Measurements from ENCODE around the gene KCNQ1.

KCNQ1 gene

DNA sequence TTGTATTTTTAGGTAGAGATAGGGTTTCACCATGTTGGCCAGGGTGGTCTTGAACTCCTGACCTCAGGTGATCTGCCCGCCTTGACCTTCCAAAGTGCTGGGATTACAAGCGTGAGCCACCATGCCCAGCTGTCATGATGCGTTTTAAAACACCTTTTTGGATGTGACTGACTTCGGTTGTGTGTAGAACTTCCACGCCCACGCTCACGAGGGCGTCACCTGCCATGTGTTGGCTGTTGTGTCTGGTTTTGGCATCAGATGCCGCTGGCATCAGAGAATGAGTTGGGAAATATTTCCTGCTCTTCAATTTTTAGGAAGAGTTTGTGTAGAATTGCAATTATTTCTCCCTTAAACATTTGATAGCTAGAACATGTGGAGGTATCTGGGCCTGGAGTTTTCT lies 109.1 kb downstream of the KCNQ1 start:
- DNase-seq (ENCODE audit: low read depth): no peak

DNA sequence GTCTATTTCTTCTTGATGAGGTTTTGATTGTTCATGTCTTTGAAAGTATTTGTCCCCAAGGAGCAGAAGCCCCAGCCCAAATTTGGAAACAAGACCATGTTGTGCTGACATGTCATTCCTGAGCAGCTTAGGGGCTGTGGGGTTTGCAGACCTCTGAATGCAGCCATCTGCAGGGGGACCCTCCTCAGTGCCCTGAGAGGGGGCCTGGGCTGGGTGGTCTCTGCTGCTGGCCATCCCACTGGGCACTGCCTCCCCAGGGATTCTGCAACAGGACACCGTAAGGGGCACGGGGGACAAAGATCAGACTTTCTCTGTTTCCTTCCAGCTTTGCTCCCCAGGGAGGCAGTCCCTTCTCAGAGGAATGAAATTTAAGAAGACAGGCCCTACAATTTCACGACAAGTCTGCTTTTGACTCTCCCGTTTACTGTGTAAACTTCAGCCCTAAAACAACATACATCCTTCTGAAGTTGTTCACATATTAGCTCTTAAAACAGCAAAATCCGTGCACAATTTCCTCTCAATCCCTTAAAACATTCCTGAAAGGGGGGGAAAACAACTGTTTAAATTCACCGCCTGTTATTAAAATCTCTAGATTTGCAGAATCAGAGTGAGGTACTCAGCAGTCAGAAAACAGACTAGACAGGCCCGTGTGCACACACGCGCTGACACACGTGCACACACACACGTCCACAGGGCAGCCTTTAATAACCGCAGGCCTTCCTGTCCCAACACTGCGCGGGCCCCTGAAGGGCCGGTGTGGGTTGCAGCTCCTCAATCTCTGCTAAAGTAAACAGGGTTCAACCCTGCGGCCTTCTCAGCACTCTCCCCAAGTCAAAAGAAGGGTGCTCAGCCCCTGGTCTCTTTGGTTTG lies 109.8 kb downstream of the KCNQ1 start:
- DNase-seq (ENCODE audit: low read depth): no peak

DNA sequence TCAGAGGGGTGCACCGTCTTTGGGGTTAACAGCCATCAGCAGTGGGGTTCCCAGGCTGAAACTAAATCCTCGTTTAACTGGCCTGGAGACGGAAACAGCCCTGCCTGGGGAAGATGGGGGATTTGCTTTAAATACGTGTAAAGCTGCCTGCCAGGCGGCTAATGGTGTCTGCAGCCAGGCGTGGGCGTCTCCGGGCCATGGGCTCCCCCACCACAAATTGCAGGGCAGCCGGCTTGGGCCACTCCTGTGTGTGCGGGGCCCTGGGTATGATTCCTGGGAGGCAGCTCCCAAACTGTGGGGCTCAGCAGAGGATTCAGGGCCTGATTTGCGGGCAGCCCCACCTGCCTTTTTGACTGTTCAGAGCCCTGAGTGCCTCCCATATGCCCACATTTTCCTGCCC lies 110.5 kb downstream of the KCNQ1 start:
- no peak for DNase-seq (ENCODE audit: low read depth)

DNA sequence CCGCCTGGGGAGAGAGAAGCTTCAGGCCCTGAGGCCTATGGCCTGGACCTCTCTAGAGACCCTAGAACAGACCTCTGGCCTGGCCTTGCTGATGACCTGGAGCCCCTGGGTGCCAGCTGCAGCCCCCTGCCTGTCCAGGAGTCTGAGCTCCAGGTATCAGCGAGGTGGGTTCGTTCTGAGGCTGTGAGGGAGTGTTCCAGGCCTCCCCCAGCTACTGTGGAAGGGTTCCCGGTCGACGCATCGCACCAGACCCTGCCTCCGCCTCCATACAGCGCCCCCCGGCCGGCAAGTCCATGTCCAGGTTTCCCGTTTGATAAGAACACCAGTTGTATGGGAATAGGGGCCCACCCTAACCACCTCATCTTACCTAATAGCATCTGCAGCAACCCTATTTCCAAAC lies 111.1 kb downstream of the KCNQ1 start:
- no peak for DNase-seq (ENCODE audit: low read depth)

DNA sequence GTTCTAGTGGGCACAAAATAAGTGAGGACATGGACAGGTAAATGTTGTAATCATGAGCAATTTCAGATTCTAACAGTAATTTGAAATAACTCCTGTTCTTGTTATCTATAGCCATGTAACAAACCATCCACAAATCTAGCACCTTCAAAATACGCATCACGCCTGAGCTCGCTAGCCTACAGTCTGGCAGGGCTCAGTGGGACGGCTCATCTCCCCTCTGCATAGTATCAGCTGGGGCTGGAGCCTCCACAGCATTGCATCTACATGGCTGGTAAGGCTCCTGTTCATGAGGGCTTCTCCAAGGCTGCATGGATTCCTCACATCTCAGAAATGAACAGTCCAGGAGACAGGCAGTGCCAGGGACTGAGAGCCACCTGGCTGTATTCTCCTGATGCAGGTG lies 112.6 kb downstream of the KCNQ1 start:
- no peak for DNase-seq (ENCODE audit: low read depth)

DNA sequence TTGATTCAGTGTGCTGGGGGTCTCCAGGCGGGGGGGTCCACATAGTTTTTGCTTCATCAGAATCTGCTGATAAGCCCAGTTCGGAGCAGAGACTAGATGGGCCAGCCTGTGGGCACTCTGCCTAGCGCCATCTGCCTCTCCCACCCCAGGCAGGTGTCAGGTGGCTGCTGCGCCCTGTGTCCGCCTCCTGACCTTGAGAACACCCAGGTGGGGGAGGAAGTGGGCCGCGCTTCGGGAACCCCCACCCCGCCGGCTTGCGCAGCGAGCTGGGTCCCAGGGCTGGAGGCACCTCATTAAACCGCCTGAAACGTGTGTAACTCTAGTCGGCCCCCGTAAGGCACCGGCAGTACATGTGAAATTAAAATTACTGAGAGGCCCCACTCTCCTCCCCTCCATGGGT lies 113.6 kb downstream of the KCNQ1 start:
- no peak for DNase-seq (ENCODE audit: low read depth)

DNA sequence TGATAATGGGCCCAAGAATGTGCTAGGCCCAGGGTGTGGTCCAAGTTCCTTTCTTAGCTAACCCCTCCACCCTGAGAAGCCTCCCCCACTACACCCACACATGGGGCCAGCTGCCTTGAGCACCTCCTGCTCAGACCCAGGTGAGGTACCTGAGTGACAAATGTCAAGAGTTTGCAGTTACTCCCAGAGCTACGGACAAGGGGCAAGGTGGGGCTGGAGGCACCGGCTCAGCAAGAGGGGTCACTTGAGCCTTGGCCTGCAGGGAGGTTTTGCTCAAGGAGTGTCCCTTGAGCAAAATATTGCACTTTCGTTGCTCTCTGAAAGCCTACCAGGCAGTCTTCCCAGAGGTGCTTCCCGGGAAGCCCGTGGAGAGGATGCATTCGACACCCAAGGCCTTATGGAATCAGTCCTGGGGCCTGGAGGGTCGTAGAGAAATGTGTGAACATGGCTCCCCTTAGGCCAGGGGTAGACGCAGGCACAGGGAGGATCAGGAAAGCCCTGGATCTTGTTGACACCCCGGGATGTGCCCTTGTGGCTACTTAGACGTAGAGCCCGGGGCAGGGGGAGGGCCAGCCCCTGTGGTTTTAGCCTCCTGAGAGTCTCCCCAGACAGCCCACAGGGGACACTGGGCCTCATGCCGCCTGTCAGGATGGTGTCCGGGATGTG lies 114.2 kb downstream of the KCNQ1 start:
- DNase-seq (ENCODE audit: low read depth): no peak

DNA sequence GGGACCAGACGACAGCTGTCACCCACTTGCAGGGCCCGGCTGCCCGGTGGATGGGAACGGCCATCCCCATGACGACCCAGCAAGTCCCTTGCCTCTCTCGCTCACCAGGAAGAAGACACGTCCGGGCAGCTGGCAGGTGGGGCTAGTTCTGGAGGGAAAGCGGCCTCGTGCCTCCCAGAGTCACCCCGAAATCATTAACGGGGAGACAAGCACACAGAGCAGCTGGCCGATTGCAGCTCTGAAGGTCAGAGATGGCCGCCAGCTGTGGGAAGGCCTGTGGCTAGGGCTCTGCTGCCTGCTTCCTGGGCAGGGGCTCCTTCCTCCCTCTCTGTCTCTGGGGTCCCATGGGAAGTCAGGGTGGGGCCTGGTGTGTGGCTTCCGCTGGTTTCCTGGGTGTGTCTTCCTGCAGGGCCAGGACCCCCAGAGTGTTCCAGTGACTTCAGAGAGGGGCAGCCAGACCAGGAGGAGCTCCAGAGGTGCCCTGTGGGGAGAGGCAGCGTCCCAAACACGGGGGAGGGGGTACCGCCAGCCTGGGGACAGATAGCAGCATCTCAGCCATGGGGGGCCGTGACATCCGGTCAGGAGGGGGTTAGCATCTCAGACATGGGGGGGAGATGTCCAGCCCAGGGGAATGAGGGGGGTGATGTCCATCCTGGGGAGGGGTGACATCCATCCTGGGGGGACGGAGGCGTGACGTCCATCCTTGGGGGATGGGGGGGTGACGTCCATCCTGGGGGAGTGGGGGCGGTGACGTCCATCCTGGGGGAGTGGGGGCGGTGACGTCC lies 114.9 kb downstream of the KCNQ1 start:
- no peak for DNase-seq (ENCODE audit: low read depth)

DNA sequence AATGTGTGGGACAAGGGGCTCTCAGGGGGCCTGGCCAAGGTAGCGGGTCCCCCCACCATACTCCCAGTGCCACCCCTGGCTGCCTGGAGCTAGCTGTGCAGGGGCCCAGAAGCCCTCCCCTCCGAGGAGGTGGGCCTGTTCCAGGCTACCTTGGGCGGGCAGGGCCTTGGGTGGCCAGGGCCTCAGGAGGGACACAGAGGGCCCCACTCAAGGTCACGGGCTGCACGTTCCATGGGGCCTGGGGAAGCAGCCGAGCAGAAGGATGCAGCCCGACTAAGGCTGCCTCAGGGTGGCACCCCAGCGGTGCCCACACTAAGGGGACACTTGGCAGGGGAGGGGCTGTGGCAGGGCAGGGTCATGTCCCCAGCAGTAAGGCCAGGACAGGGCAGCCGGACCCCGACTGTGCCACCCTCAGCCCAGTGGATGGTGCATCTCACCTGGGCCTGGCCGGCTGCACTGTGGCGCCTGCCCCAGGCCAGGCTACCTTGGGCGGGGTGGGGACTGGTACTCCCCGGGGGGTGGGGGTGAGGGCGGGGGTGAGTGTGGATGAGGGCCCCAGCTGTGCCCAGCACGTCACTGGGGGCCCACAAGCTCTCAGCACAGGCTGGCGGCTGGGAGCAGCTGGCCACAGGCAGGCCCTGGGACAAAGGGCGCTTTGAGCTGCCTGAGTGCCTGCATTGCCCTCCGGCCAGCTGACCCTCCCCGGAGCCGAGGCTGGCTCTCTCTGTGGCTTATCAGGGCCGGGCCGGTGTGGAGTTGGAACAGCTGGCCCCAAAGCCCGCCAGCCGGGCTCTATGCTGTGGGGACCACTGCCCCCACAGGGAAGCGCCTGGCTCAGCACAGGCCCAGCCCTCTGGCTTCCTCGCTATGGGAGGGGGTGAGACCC lies 117.1 kb downstream of the KCNQ1 start:
- no peak for DNase-seq (ENCODE audit: low read depth)

DNA sequence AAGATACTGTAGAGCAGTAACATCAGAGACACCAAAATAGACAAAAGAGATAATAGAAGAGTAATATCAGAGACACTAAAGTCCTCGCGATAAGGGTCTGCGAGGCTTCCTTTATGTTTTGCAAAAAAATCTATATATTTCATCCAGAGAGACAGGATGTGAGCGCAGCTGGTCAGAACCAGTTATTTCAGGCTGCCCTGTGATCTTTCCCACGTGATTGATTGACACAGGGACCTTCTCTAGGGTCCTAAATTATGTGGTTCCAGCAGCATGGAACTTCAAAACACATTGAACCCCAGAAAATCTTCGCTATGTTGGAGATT lies 118.0 kb downstream of the KCNQ1 start:
- no peak for DNase-seq (ENCODE audit: low read depth)

DNA sequence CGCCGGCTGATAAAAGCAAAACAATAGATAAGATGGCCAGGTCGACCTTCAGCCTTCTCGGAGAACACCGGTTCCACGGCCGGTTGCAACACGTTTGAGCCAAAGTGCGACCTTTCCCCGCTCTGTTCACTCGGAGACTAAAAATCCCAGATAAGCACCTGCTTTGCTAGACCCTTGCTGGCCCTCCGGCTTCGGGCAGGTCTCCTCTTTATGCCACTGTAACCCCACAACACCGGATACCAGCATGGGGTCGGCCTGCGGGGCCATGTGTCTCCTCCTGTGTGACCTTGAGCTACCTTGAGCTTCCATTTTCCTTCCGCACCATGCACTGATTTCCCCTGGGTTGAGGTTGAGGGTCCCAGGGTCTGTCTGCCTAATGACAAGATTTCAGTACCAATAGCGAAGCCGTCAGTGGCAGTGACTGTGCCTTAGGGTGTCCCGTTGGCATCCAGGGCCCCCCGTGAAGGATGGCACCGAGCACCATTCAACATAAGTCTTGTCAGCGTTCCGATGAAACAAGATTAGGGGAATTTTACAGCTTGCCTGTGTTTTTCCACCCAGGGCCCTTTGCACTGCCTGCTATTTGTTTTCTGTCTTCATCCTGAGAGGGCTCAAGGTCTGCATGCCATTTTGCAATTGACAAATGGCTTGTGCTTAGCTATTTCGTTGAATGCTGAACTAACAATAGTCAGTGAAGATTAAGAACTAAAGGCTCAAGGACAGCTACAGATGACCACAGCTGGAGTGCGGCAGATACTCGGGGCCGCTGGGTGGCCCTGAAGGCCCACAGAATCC lies 118.6 kb downstream of the KCNQ1 start:
- DNase-seq (ENCODE audit: low read depth): no peak

DNA sequence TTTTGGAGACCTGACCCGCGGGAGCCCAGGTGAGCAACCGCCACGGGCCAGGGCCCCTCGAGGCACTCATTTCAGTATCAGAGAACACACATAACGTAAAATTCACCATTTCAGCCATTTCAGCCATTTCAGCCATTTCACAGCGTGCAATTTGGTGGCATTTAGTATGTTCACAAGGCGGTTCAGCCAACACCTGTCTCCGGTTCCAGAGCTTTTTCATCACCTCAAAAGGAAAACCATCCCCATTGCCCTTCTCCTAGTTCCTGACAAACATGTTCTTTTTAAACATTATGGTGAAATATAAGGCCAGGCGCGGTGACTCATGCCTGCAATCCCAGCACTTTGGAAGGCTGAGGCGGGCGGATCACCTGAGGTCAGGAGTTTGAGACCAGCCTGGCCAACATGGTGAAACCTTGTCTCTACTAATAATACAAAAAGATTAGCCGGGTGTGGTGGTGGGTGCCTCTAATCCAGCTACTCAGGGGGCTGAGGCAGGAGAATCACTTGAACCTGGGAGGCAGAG lies 119.3 kb downstream of the KCNQ1 start:
- DNase-seq (ENCODE audit: low read depth): no peak

DNA sequence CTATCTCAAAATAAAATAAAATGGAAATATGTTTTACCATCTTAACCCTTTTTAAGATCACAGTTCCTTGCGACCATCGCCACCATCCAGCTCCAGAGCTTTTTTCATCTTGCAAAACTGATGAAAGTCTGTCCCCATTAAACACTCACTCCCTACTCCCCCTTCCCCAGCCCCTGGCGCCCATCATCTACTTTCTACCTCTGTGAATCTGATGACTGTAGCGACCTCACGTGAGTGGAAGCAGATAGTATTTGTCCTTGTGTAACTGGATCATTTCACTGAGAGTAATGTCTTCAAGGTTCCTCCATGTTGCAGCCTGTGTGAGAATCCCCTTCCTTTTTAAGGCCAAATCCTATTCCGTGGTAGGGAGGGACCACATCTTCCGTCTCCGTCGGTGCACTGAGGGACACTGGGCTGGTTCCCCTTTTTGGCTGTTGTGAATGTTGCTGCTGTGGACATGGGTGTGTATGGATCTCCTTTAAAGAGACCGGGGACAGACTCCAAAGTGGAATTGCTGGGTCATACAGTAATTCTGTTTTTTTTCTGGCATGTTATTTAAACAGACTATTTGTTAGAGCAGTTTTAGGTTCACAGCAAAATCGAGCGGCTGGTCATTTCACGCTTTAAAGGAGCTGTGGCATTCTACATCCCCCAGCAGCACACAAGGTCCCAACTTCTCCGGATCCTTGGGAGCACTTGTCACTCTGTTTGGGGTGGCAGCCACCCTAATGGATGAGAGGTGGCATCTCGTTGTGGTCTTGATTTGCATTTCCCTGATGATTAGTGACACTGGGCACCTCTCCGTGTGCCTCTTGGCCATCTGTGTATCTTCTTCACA lies 120.0 kb downstream of the KCNQ1 start:
- DNase-seq (ENCODE audit: low read depth): no peak

DNA sequence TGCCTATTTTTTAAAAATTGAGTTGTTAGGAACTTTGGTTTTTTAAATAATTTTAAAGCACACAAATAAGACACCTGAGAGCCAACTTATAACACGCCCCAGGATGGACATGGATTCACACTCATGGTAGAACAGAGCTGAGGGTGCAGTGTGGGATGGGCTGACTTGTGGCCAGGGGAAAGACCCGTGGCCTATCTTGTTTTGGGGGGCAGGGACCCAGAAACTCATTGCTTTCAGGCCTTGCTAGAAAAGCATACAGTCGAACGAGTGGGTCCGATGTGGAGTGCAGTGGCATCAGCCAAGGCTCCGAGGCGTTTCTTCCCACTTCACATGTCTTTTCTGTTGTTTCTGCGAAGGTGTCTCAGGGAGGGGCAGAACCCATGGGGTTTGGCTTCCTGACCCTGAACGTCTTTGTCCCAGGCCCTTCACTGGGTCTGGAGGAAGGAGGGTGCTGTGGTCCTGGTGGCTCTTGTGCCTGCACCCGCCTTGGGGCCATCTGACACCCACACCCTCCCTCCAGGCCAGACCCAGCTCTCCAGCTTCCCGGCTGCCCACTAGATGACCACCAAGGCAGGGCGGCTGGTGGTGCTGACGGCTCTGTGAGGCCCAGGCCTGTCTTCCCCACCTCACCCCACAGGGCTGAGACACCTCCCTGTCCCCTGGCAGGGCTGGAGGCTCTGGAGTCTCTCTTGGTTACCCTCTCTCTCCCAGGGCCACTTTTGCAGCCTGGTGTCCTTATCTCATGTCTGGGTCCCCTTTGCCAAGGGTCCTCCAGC lies 120.8 kb downstream of the KCNQ1 start:
- DNase-seq (ENCODE audit: low read depth): no peak

DNA sequence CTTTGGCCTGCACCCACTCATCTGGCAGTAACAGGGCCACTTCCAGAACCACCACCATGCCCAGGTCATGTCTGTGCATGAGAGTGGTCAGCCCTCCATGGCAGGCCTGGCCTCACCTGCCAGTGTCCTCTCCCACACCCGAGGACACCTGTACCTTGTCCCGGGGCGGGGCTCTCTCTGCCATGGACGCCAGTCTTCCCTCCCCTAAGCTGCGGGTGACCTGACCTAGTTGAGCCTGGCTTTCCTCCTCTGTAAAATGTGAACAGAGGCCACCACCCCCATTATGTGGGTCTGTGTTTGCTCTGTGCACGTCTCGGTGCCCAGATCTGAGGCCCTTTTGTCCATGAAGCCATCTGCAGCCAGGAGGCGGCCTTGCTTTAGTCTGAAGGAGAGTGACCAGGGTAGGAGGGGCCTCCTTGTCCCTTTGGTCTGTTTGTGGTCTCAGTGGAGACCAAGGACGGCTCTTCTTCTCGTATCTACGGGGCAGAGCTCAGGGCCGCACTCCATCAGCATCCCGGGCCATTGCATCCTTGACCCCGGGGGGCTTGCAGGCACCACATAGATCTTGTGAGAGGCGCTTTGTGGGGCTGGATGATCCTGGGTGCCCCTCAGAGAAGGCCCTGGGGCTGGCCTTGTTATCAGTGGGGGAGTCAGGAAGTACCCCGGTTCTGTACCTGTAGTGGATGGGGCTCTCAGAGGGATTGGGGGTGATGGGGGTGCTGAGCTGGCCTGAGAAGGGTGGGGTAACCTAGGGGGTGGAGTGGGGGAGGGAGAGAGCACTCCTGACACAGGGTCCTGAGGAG lies 121.6 kb downstream of the KCNQ1 start:
- DNase-seq (ENCODE audit: low read depth): no peak

DNA sequence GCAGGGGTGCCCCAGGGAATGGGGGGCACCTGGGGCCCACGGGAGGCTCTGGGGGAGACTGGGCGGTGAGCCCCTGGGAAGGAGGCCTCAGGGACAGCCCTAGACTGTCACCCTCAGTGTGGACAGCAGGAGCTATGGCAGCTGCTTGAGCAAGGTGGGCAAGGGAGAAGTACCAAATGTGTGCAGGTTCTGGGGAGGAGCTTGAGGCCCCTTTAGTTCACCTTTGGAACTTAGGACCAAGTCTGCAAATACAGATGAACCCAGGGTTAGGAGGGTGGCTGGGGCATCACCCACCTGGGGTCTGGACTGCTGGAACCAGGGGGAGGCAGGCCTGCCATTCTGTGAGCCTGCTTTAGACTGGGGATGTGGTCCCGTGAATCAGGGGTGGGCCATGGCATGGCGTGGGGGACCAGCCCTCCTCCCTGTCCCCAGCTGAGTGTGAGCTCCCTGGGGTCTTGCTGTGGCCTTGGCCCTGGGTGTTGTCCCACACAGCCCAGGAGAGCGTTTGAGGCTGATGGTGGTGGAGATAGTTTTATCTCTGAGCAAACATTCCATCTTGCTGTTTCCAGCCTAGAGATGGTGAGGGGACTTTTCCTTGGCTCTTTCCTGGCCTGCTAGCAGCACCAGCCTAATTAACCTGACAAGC lies 122.3 kb downstream of the KCNQ1 start:
- no peak for DNase-seq (ENCODE audit: low read depth)

DNA sequence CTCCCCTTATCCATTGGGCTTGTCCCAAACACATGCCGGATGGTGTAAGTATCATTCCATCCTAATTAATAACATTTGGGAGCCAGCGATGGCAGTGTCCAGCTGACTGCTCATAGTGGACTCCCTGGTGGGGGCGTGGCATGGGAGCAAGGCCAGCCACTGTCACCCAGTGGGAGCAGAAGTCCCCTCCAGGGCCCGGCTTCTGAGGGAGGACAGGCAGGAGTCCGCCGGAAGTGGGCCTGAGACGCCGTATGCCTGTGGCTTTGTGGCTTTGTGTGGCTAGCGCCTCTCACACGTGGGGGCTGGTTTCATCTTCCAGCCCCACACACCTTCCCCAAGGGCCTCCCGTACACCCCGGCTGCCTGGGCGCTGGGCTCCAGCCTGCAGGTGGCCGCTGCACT lies 124.5 kb downstream of the KCNQ1 start:
- no peak for DNase-seq (ENCODE audit: low read depth)

DNA sequence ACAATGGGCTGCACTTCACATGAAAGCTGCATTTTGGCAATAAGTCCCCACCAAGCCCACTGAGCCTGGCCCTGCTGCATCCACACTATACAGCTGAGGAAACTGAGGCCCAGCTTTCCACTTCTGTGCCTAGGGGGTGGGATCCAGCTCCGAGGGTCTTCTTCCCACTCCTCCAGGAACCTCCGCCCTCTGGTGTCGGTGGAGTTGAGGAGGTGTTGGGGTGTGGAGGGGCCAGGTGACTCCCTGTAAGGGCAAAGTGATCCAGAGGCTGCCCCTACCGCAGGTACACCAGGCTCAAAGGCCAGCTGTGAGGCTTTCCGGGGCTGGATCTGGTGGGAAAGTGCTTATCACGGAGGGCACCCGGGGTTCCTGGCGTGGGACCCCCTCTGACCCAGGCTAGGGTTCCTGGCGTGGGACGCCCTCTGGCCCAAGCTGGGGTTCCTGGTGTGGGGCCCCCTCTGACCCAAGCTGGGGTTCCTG lies 125.0 kb downstream of the KCNQ1 start:
- no peak for DNase-seq (ENCODE audit: low read depth)
